HepG2 (cell line): ENCODE results near the gene SEC31B. TPM values are rescaled to one million over a fixed set of nuclear protein-coding genes. Genes with fewer than 3 reads are reported as not detected.

Experiments used
- ATAC-seq: fragments of 200-7000 bp; cut with Tn5 transposase; 3 replicates; pipeline ENCODE4 v1.9.1; 2020; ENCODE audit warnings: mild to moderate bottlenecking, moderate library complexity
- BruUV-seq: library from RNA; stranded (reverse); fragments of 400-500 nt; replicated peaks from 2 replicates; lab custom pipeline; 2021; lab: Mats Ljungman, UMichigan
- CTCF ChIA-PET: fragments of 300-600 bp; formaldehyde crosslinking; extraction: SDS; loops from one replicate; lab custom pipeline; 2021; ENCODE audit warnings: low total read pairs, inconsistent platforms, low intra/inter-chr PET ratio; lab: Yijun Ruan, JAX
- POLR2A ChIA-PET: fragments of 350-600 bp; sonication (Branson Sonifier 250); formaldehyde crosslinking; loops from one replicate; lab custom pipeline; 2020; ENCODE audit warnings: antibody characterized with exemption, inconsistent platforms; lab: Yijun Ruan, JAX
- DNase-seq: peaks from one replicate; pipeline ENCODE4 v3.0.0-alpha.2; 2015; ENCODE audit warnings: low spot score
- FAIRE-seq: peaks from 3 replicates; lab custom pipeline; 2011; peaks lifted over from hg19 to GRCh38; lab: Jason Lieb, UNC
- H2AFZ ChIP-seq: one replicate; pipeline ENCODE4 v1.6.1; 2011; ENCODE audit warnings: low read length, inconsistent platforms
- H3K27ac ChIP-seq: fragments of 300-600 bp; 3 replicates; pipeline ENCODE4 v1.8.0; 2011; ENCODE audit warnings: mixed run types, mild to moderate bottlenecking, mixed read lengths, low read length, inconsistent platforms; ENCODE audit not compliant: insufficient read depth; ENCODE audit errors: extremely low read length
- H3K27me3 ChIP-seq, 2 experiments: fragments of 200-600 bp in 1 of 2; 2 replicates in 1 of 2; 3 replicates in 1 of 2; pipeline versions ENCODE4 v1.6.0 to v1.8.0; 2011; ENCODE audit warnings: low read length in 2 of 2, mild to moderate bottlenecking in 2 of 2, moderate library complexity in 2 of 2, inconsistent platforms in 1 of 2; ENCODE audit not compliant: insufficient read depth in 2 of 2, control insufficient read depth in 1 of 2
- H3K36me3 ChIP-seq, 2 experiments: fragments of 200-600 bp in 1 of 2; replicated peaks in 1 of 2; 2 replicates in 1 of 2; 3 replicates in 1 of 2; pipeline versions ENCODE4 v1.5.1 to v1.8.0; 2011; ENCODE audit warnings: low read length in 2 of 2, inconsistent platforms in 1 of 2; ENCODE audit not compliant: insufficient read depth in 2 of 2, control insufficient read depth in 1 of 2
- H3K4me1 ChIP-seq: 2 replicates; pipeline ENCODE4 v1.5.1; 2012; ENCODE audit warnings: low read length, inconsistent platforms; ENCODE audit not compliant: insufficient read depth
- H3K4me2 ChIP-seq: 2 replicates; pipeline ENCODE4 v1.6.0; 2011; ENCODE audit warnings: low read depth, low read length, inconsistent platforms
- H3K4me3 ChIP-seq, 3 experiments: fragments of 200-600 bp in 1 of 3; sonication (generic), shearing (Covaris generic) in 1 of 3; replicated peaks in 1 of 3; 2 replicates each; pipeline ENCODE4 v1.5.1; 2011 to 2016; ENCODE audit warnings: low read length in 3 of 3, inconsistent platforms in 2 of 3, low read depth in 2 of 3, mild to moderate bottlenecking in 2 of 3, control low read depth in 1 of 3, mixed read lengths in 1 of 3; ENCODE audit not compliant: insufficient read depth in 1 of 3
- H3K79me2 ChIP-seq: one replicate; pipeline ENCODE4 v1.6.1; 2011; ENCODE audit warnings: low read length, inconsistent platforms; ENCODE audit not compliant: insufficient read depth
- H3K9ac ChIP-seq: 2 replicates; pipeline ENCODE4 v1.6.0; 2011; ENCODE audit warnings: mild to moderate bottlenecking, low read depth, low read length, inconsistent platforms; ENCODE audit not compliant: insufficient read depth
- H3K9me3 ChIP-seq: 2 replicates; pipeline ENCODE4 v1.5.1; 2012; ENCODE audit warnings: mild to moderate bottlenecking, low read length
- H4K20me1 ChIP-seq: 2 replicates; pipeline ENCODE4 v1.6.0; 2011; ENCODE audit warnings: inconsistent platforms, mild to moderate bottlenecking, low read length, moderate library complexity; ENCODE audit not compliant: insufficient read depth
- ATF7 ChIP-seq, 2 experiments: fragments of 450-650 bp in 1 of 2; sonication (generic) in 1 of 2; formaldehyde crosslinking in 1 of 2; IDR thresholded peaks; 2 replicates each; pipeline versions ENCODE4 v1.4.0 to v1.6.1; 2016 to 2020; ENCODE audit warnings: antibody characterized with exemption in 1 of 2, mild to moderate bottlenecking in 1 of 2, missing genetic modification reagents in 1 of 2
- CC2D1A ChIP-seq: sonication (generic); formaldehyde crosslinking; IDR thresholded peaks from 2 replicates; pipeline ENCODE4 v1.8.1; 2023; ENCODE audit warnings: mild to moderate bottlenecking, missing genetic modification reagents
- REXO4 ChIP-seq: sonication (generic); formaldehyde crosslinking; IDR thresholded peaks from 2 replicates; pipeline ENCODE4 v1.8.0; 2022; ENCODE audit warnings: missing genetic modification reagents, mild to moderate bottlenecking, borderline replicate concordance
- ZHX1 ChIP-seq: sonication (generic); formaldehyde crosslinking; IDR thresholded peaks from 2 replicates; pipeline ENCODE4 v1.8.1; 2022; ENCODE audit warnings: low read depth, mild to moderate bottlenecking, missing genetic modification reagents
- WGBS: methylation state at CpG from one replicate; pipeline ENCODE4 v1.1.6; 2017; ENCODE audit warnings: low lambda C conversion rate; 5-methylcytosine and 5-hydroxymethylcytosine counted together
- in situ Hi-C: cut with HindIII; loops from 2 replicates; pipeline ENCODE4 v1.10.0; 2017; ENCODE audit warnings: low pct_unique_long_range_greater_than_20kb; ENCODE audit not compliant: extremely low pct_ligation_motif_present
- intact Hi-C: fragments of 100-400 bp; cut with micrococcal nuclease; formaldehyde crosslinking; loops from one replicate; pipeline ENCODE4 v1.10.0; 2022; ENCODE audit not compliant: unreplicated experiment
- polyA plus RNA-seq, 8 experiments: library from polyadenylated mRNA; depleted of rRNA in 3 of 8; stranded (reverse) in 7 of 8; unstranded in 1 of 8; fragments of >200 nt; fragmentation: Illumina TruSeq in 4 of 8; extraction: Trizol in 4 of 8; gene quantifications; 2 replicates each; pipeline versions ENCODE4 v1.2.1 to v1.2.3, GENCODE V29; 2011 to 2016; ENCODE audit warnings: low read depth in 4 of 8, missing spikeins in 1 of 8, mixed read lengths in 1 of 8; ENCODE audit not compliant: insufficient read depth in 1 of 8
- total RNA-seq, 5 experiments: library from RNA; depleted of rRNA; stranded (reverse); fragments of >200 nt; fragmentation: Illumina TruSeq; extraction: Trizol; gene quantifications; 2 replicates each; pipeline ENCODE4 v1.2.3, GENCODE V29; 2016; ENCODE audit warnings: low read depth in 1 of 5

Gene SEC31B
- total and polyA plus RNA-seq, 2 of the 13 experiments (the other 11 are each of a cell fraction or from before 2014, with no cell fraction given), result 2.0 to 8.3 TPM

GRCh38 chr10:100442548-100442947, 77.1 kb downstream of the SEC31B start:
- no TSS peak for BruUV-seq

More at GRCh38 chr10:100442548-100442947, 77.1 kb downstream of the SEC31B start:
- no peak overlapping the region for H3K4me3 ChIP-seq
- H3K9me3 ChIP-seq, result no peaks in the 10 kb centered on the region
- ATAC-seq, result no peak
- H3K79me2 ChIP-seq, result no peaks in the 10 kb centered on the region
- H3K4me1 ChIP-seq, result no peaks in the 10 kb centered on the region
- intact Hi-C loops (no loop called here), in situ Hi-C loops (no loop called here)
- H3K36me3 ChIP-seq, result no peaks in the 10 kb centered on the region
- H4K20me1 ChIP-seq, result no peaks in the 10 kb centered on the region
- no peaks in the 10 kb centered on the region for H3K27me3 ChIP-seq
- H2AFZ ChIP-seq, result no peak overlapping the region
- CTCF ChIA-PET, result no interaction called here
- H3K27ac ChIP-seq, result no peak overlapping the region
- TF ChIP-seq CC2D1A (CRISPR knock-in tag) (no peak), REXO4 (CRISPR knock-in tag) (no peak), ZHX1 (CRISPR knock-in tag) (no peak), ATF7 (IDR thresholded peaks at IDR 0.05) (no peak), ATF7 (CRISPR knock-in tag; IDR thresholded peaks at IDR 0.05) (no peak)
- 10% methylated on average over 3 of the region's 3 CpGs for WGBS
- no peak for DNase-seq
- no peak for FAIRE-seq
- no peak overlapping the region for H3K4me2 ChIP-seq
- no peak overlapping the region for H3K9ac ChIP-seq
- POLR2A ChIA-PET, result interaction anchor here (0.6 kb wide), 1 partner anchor 69 kb away, joined by 3 read pairs; no protein-coding TSS in a partner anchor
